ENCODE results near the gene OR4N5. TPM values are rescaled to one million over a fixed set of nuclear protein-coding genes. Genes with fewer than 3 reads are reported as not detected.

OR4N5 gene
- total and polyA plus RNA-seq, 2 of the 8 experiments (the other 6 are each of a cell fraction or from before 2014, with no cell fraction given): not detected

GRCh38 chr14:20179880-20180279, 41.3 kb downstream of the OR4N5 start:
- no peak for TF ChIP-seq SUZ12 (IDR thresholded peaks at IDR 0.05; ENCODE audit: low read length)
- TF ChIP-seq GABPA (IDR thresholded peaks at IDR 0.05; ENCODE audit: borderline replicate concordance, insufficient read depth, low read length): no peak
- no peak for TF ChIP-seq POLR2A (IDR thresholded peaks at IDR 0.05; ENCODE audit: control extremely low read depth in 1 of 2, low read depth in 2 of 2, low read length in 2 of 2)
- no peak for TF ChIP-seq RBBP5 (IDR thresholded peaks at IDR 0.05; ENCODE audit: borderline replicate concordance, low read depth, low read length)
- no peak for TF ChIP-seq JUN (IDR thresholded peaks at IDR 0.05; ENCODE audit: low read depth, low read length)
- TF ChIP-seq CHD1 (IDR thresholded peaks at IDR 0.05; ENCODE audit: low read depth, low read length): no peak
- TF ChIP-seq ZNF274 (IDR thresholded peaks at IDR 0.05; ENCODE audit: borderline replicate concordance, extremely low read depth, low read length): no peak
- no peak for TF ChIP-seq USF2 (IDR thresholded peaks at IDR 0.05; ENCODE audit: low read length)
- TF ChIP-seq RXRA (IDR thresholded peaks at IDR 0.05; ENCODE audit: insufficient read depth, low read depth, low read length): no peak
- no peak for TF ChIP-seq CTBP2 (IDR thresholded peaks at IDR 0.05; ENCODE audit: borderline replicate concordance, insufficient read depth, insufficient read length, low read length)
- TF ChIP-seq CREB1 (IDR thresholded peaks at IDR 0.05): no peak
- no peak for TF ChIP-seq ASH2L (IDR thresholded peaks at IDR 0.05; ENCODE audit: low read length)
- TF ChIP-seq SIRT6 (IDR thresholded peaks at IDR 0.05; ENCODE audit: low read length): no peak
- TF ChIP-seq KDM5A (IDR thresholded peaks at IDR 0.05; ENCODE audit: low read length): no peak
- no peak overlapping the region for H3K18ac ChIP-seq (ENCODE audit: extremely low read depth, low read length)
- CTCF ChIA-PET (ENCODE audit: partially characterized antibody): no interaction called here
- H3K14ac ChIP-seq (ENCODE audit: insufficient read length): no peak overlapping the region
- H4K8ac ChIP-seq (ENCODE audit: extremely low read depth, insufficient read depth, low read length): no peak overlapping the region
- no peak overlapping the region for H3K9ac ChIP-seq (replicated peaks in 1 of 4; ENCODE audit: extremely low read depth in 1 of 4, low read depth in 3 of 4, low read length in 3 of 4)
- no peaks in the 10 kb centered on the region for H3K36me3 ChIP-seq (ENCODE audit: control insufficient read depth in 2 of 4, insufficient read depth in 4 of 4, low read length in 3 of 4)
- no peak overlapping the region for H2AK5ac ChIP-seq (ENCODE audit: low read depth, low read length)
- no peak overlapping the region for H2BK15ac ChIP-seq (ENCODE audit: low read length)
- no peak overlapping the region for H2AFZ ChIP-seq (ENCODE audit: low read length)
- H4K5ac ChIP-seq (ENCODE audit: insufficient read length, low read depth, low read length): no peak overlapping the region
- H4K20me1 ChIP-seq (replicated peaks in 1 of 2; ENCODE audit: control insufficient read depth in 1 of 2, insufficient read depth in 2 of 2, low read length in 2 of 2): no peaks in the 10 kb centered on the region
- DNase-seq (ENCODE audit: low read depth in 1 of 2, low spot score in 2 of 2) (no peak), FAIRE-seq (no peak)
- no peaks in the 10 kb centered on the region for H3K79me1 ChIP-seq (ENCODE audit: low read depth, low read length)
- H3K27ac ChIP-seq (ENCODE audit: low read depth, low read length): no peak overlapping the region
- H3K4me2 ChIP-seq (ENCODE audit: insufficient read depth in 1 of 2, low read depth in 2 of 2, low read length in 2 of 2): no peak overlapping the region
- H2BK5ac ChIP-seq (ENCODE audit: low read depth, low read length): no peak overlapping the region
- no peak overlapping the region for H2BK120ac ChIP-seq (replicated peaks; ENCODE audit: low read depth, low read length)
- H3K4me1 ChIP-seq (replicated peaks in 1 of 4; ENCODE audit: control insufficient read depth in 3 of 4, insufficient read depth in 4 of 4, low read length in 3 of 4): no peaks in the 10 kb centered on the region
- H3K23me2 ChIP-seq (ENCODE audit: low read depth, low read length): peaks cover 2% of the 10 kb centered on the region; the same call in 1 of the 2 replicates
- no peak overlapping the region for H4K91ac ChIP-seq (replicated peaks; ENCODE audit: insufficient read length, low read length)
- H3K23ac ChIP-seq (ENCODE audit: insufficient read length): no peak overlapping the region
- POLR2A ChIA-PET (ENCODE audit: partially characterized antibody): no interaction called here
- no peak overlapping the region for H3K56ac ChIP-seq (replicated peaks; ENCODE audit: insufficient read length, low read depth, low read length)
- no peak overlapping the region for H3K4me3 ChIP-seq (ENCODE audit: extremely low read depth in 1 of 4, insufficient read depth in 2 of 4, low read depth in 3 of 4, low read length in 4 of 4)
- no peak overlapping the region for H2BK12ac ChIP-seq (ENCODE audit: low read depth, low read length)
- H2BK20ac ChIP-seq (ENCODE audit: low read length): no peak overlapping the region
- no peaks in the 10 kb centered on the region for H3K27me3 ChIP-seq (replicated peaks in 1 of 4; ENCODE audit: control insufficient read depth in 3 of 4, extremely low read depth in 1 of 4, insufficient read depth in 3 of 4, low read length in 3 of 4)
- no peaks in the 10 kb centered on the region for H3K79me2 ChIP-seq (ENCODE audit: control insufficient read depth in 1 of 2, insufficient read depth in 2 of 2, low read length in 2 of 2)
- H3K9me3 ChIP-seq (ENCODE audit: insufficient read depth in 2 of 2, low read depth in 1 of 2, low read length in 1 of 2): peaks cover 66 to 70% of the 10 kb centered on the region in 2 experiments
- H3K4ac ChIP-seq (replicated peaks; ENCODE audit: insufficient read length, low read depth, low read length): no peak overlapping the region
- 81% methylated on average over 2 of the region's 2 CpGs; no CpG with 5 or more reads in 1 of the 2 experiments for WGBS, 2 experiments (ENCODE audit: extremely low coverage in 1 of 2, insufficient coverage in 1 of 2, insufficient read length in 1 of 2, insufficient replicate concordance in 2 of 2, low coverage in 1 of 2, low lambda C conversion rate in 2 of 2, missing lambda C conversion rate in 1 of 2)
